IMR-90 (cell line): ENCODE results near the gene SV2B. TPM values are rescaled to one million over a fixed set of nuclear protein-coding genes. Genes with fewer than 3 reads are reported as not detected.

Experiments
- ATAC-seq: fragments of 200-7000 bp; cut with Tn5 transposase; 2 replicates; pipeline ENCODE4 v1.9.1; 2020; ENCODE audit warnings: low read depth, mild to moderate bottlenecking, moderate library complexity
- BruUV-seq: library from RNA; stranded (reverse); fragments of 400-500 nt; replicated peaks from 2 replicates; lab custom pipeline; 2021; lab: Mats Ljungman, UMichigan
- CTCF ChIA-PET: fragments of 300-600 bp; formaldehyde crosslinking; extraction: SDS; loops from one replicate; lab custom pipeline; 2021; ENCODE audit warnings: antibody characterized with exemption; lab: Yijun Ruan, JAX
- POLR2A ChIA-PET: fragments of 300-600 bp; sonication (Branson Sonifier 250); formaldehyde crosslinking; loops from one replicate; lab custom pipeline; 2022; ENCODE audit warnings: antibody characterized with exemption; ENCODE audit not compliant: unreplicated experiment; lab: Charles Lee
- DNase-seq: peaks from one replicate; pipeline ENCODE4 v3.0.0; 2013
- H2AFZ ChIP-seq: replicated peaks from 2 replicates; pipeline ENCODE3; 2013; ENCODE audit warnings: low read length, mild to moderate bottlenecking; ENCODE audit not compliant: poor library complexity
- H2AK5ac ChIP-seq: 2 replicates; pipeline ENCODE4 v1.6.1; 2013; ENCODE audit warnings: low read depth, low read length, inconsistent platforms
- H2AK9ac ChIP-seq: replicated peaks from 2 replicates; pipeline ENCODE3; 2013; ENCODE audit warnings: mild to moderate bottlenecking, low read depth, low read length, moderate library complexity; ENCODE audit not compliant: poor library complexity
- H2BK120ac ChIP-seq: 2 replicates; pipeline ENCODE4 v1.6.1; 2013; ENCODE audit warnings: low read depth, low read length, inconsistent platforms
- H2BK15ac ChIP-seq: 3 replicates; pipeline ENCODE4 v1.6.1; 2013; ENCODE audit warnings: low read depth, low read length, inconsistent platforms
- H2BK20ac ChIP-seq: 2 replicates; pipeline ENCODE4 v1.6.1; 2013; ENCODE audit warnings: low read depth, mild to moderate bottlenecking, inconsistent platforms, low read length, moderate library complexity
- H2BK5ac ChIP-seq: 2 replicates; pipeline ENCODE4 v1.6.1; 2013; ENCODE audit warnings: mild to moderate bottlenecking, low read depth, low read length, inconsistent platforms; ENCODE audit not compliant: poor library complexity, severe bottlenecking
- H3K14ac ChIP-seq: replicated peaks from 2 replicates; pipeline ENCODE4 v1.6.1; 2013; ENCODE audit warnings: low read depth, low read length, inconsistent platforms
- H3K18ac ChIP-seq: 2 replicates; pipeline ENCODE4 v1.6.1; 2013; ENCODE audit warnings: low read depth, low read length, control low read depth
- H3K23ac ChIP-seq: 2 replicates; pipeline ENCODE4 v1.6.1; 2013; ENCODE audit warnings: low read depth, low read length, inconsistent platforms
- H3K27ac ChIP-seq: 2 replicates; pipeline ENCODE4 v1.5.1; 2013; ENCODE audit warnings: mild to moderate bottlenecking, control low read depth, low read length; ENCODE audit not compliant: insufficient read depth
- H3K27me3 ChIP-seq: 2 replicates; pipeline ENCODE4 v1.6.1; 2013; ENCODE audit warnings: low read length; ENCODE audit not compliant: control insufficient read depth, insufficient read depth
- H3K36me3 ChIP-seq: 2 replicates; pipeline ENCODE4 v1.6.1; 2013; ENCODE audit warnings: low read length, mixed read lengths; ENCODE audit not compliant: control insufficient read depth, insufficient read depth
- H3K4ac ChIP-seq: 2 replicates; pipeline ENCODE4 v1.6.1; 2013; ENCODE audit warnings: low read depth, low read length, inconsistent platforms
- H3K4me1 ChIP-seq: 2 replicates; pipeline ENCODE4 v1.6.1; 2013; ENCODE audit warnings: low read length, mixed read lengths; ENCODE audit not compliant: control insufficient read depth, insufficient read depth
- H3K4me2 ChIP-seq: 2 replicates; pipeline ENCODE4 v1.6.1; 2013; ENCODE audit warnings: low read depth, mild to moderate bottlenecking, control low read depth, low read length, moderate library complexity
- H3K4me3 ChIP-seq: 2 replicates; pipeline ENCODE4 v1.5.1; 2013; ENCODE audit warnings: low read depth, mild to moderate bottlenecking, control low read depth, low read length, moderate library complexity; ENCODE audit not compliant: insufficient read depth
- H3K56ac ChIP-seq: 2 replicates; pipeline ENCODE4 v1.6.1; 2013; ENCODE audit warnings: low read length, inconsistent platforms; ENCODE audit not compliant: insufficient read depth; ENCODE audit errors: extremely low read depth
- H3K79me1 ChIP-seq, 2 experiments: 2 replicates each; pipeline ENCODE4 v1.6.1; 2013; ENCODE audit warnings: low read length in 2 of 2, inconsistent platforms in 1 of 2, low read depth in 1 of 2
- H3K9ac ChIP-seq: 2 replicates; pipeline ENCODE4 v1.6.1; 2013; ENCODE audit warnings: low read depth, low read length, control low read depth
- H3K9me1 ChIP-seq: 2 replicates; pipeline ENCODE4 v1.6.1; 2013; ENCODE audit warnings: low read length, inconsistent platforms; ENCODE audit not compliant: insufficient read depth
- H3K9me3 ChIP-seq: 2 replicates; pipeline ENCODE4 v1.6.1; 2013; ENCODE audit warnings: low read length; ENCODE audit not compliant: control insufficient read depth, insufficient read depth
- H4K20me1 ChIP-seq: 2 replicates; pipeline ENCODE4 v1.6.1; 2013; ENCODE audit warnings: low read length, inconsistent platforms; ENCODE audit not compliant: insufficient read depth
- H4K5ac ChIP-seq: 2 replicates; pipeline ENCODE4 v1.6.1; 2013; ENCODE audit warnings: mild to moderate bottlenecking, low read depth, low read length, control low read depth
- H4K8ac ChIP-seq, 2 experiments: 2 replicates each; pipeline ENCODE4 v1.6.1; 2013; ENCODE audit warnings: low read depth in 2 of 2, low read length in 2 of 2, control low read depth in 1 of 2, inconsistent platforms in 1 of 2
- H4K91ac ChIP-seq: 2 replicates; pipeline ENCODE4 v1.6.1; 2013; ENCODE audit warnings: low read depth, low read length, inconsistent platforms; ENCODE audit not compliant: insufficient read depth
- BHLHE40 ChIP-seq: fragments of 150-350 bp; IDR thresholded peaks from 2 replicates; pipeline ENCODE4 v1.6.1; 2016; ENCODE audit warnings: mild to moderate bottlenecking, low read depth, low read length
- CEBPB ChIP-seq: IDR thresholded peaks from 2 replicates; pipeline ENCODE4 v1.6.1; 2012; ENCODE audit warnings: low read depth, low read length, improper control_type of control experiment
- CHD1 ChIP-seq: IDR thresholded peaks from 2 replicates; pipeline ENCODE4 v1.6.1; 2012; ENCODE audit warnings: low read depth, low read length, improper control_type of control experiment
- CTCF ChIP-seq: conservative IDR thresholded peaks from 2 replicates; pipeline ENCODE4 v1.5.1; 2012; ENCODE audit warnings: mild to moderate bottlenecking, low read depth, low read length, improper control_type of control experiment
- ELK1 ChIP-seq: fragments of 150-350 bp; IDR thresholded peaks from 2 replicates; pipeline ENCODE4 v1.6.1; 2016; ENCODE audit warnings: low read depth, mild to moderate bottlenecking, low read length, moderate library complexity, borderline replicate concordance
- FOS ChIP-seq: fragments of 150-350 bp; IDR thresholded peaks from 2 replicates; pipeline ENCODE4 v1.6.1; 2016; ENCODE audit warnings: low read depth, low read length
- MAFK ChIP-seq: IDR thresholded peaks from 2 replicates; pipeline ENCODE4 v1.6.1; 2012; ENCODE audit warnings: low read depth, low read length, improper control_type of control experiment
- MAZ ChIP-seq: IDR thresholded peaks from 2 replicates; pipeline ENCODE4 v1.6.1; 2012; ENCODE audit warnings: low read depth, mild to moderate bottlenecking, low read length, improper control_type of control experiment, moderate library complexity, borderline replicate concordance
- MXI1 ChIP-seq: IDR thresholded peaks from 2 replicates; pipeline ENCODE4 v1.6.1; 2012; ENCODE audit warnings: low read depth, mild to moderate bottlenecking, low read length, moderate library complexity, borderline replicate concordance
- NFE2L2 ChIP-seq: fragments of 150-350 bp; IDR thresholded peaks from 2 replicates; pipeline ENCODE4 v1.6.1; 2016; ENCODE audit warnings: low read depth, mild to moderate bottlenecking, low read length
- POLR2A ChIP-seq: IDR thresholded peaks from 2 replicates; pipeline ENCODE4 v1.6.1; 2012; ENCODE audit warnings: mild to moderate bottlenecking, low read depth, low read length
- RAD21 ChIP-seq: IDR thresholded peaks from 2 replicates; pipeline ENCODE4 v1.6.1; 2012; ENCODE audit warnings: low read length, improper control_type of control experiment
- RCOR1 ChIP-seq: IDR thresholded peaks from 2 replicates; pipeline ENCODE4 v1.6.1; 2012; ENCODE audit warnings: mild to moderate bottlenecking, low read length, improper control_type of control experiment; ENCODE audit not compliant: insufficient replicate concordance
- RFX5 ChIP-seq: IDR thresholded peaks from 2 replicates; pipeline ENCODE4 v1.8.0; 2012; ENCODE audit warnings: low read depth, mild to moderate bottlenecking, low read length, moderate library complexity
- SMC3 ChIP-seq: fragments of 150-350 bp; IDR thresholded peaks from 2 replicates; pipeline ENCODE4 v1.6.1; 2016; ENCODE audit warnings: low read depth, mild to moderate bottlenecking, antibody characterized with exemption, low read length, moderate library complexity
- USF2 ChIP-seq: fragments of 150-350 bp; IDR thresholded peaks from 2 replicates; pipeline ENCODE4 v1.6.1; 2017; ENCODE audit warnings: mild to moderate bottlenecking, antibody characterized with exemption, low read length, low read depth
- WGBS, 2 experiments: methylation state at CpG; one replicate each; pipeline versions ENCODE4 v1.1.5 to v1.1.7; 2013; ENCODE audit warnings: missing lambda C conversion rate in 2 of 2; ENCODE audit not compliant: insufficient read length in 1 of 2; ENCODE audit errors: extremely low coverage in 2 of 2; 5-methylcytosine and 5-hydroxymethylcytosine counted together
- dilution Hi-C: fragments of 300-500 bp; cut with HindIII; formaldehyde crosslinking; loops from one replicate; pipeline ENCODE4 v1.14.3; 2018; ENCODE audit warnings: low sequenced_read_pairs; ENCODE audit not compliant: unreplicated experiment
- in situ Hi-C: fragments of 300-500 bp; cut with MboI; formaldehyde crosslinking; loops from 3 replicates; pipeline ENCODE4 v1.14.3; 2019; ENCODE audit warnings: low sequenced_read_pairs, inconsistent platforms, mixed read lengths
- intact Hi-C: fragments of 100-400 bp; cut with micrococcal nuclease; formaldehyde crosslinking; loops from 2 replicates; pipeline ENCODE4 v1.10.0; 2022
- polyA plus RNA-seq, 3 experiments: library from polyadenylated mRNA; depleted of rRNA; stranded (reverse); fragments of >200 nt; gene quantifications; 2 replicates each; pipeline ENCODE4 v1.2.3, GENCODE V29; 2012; ENCODE audit warnings: low replicate concordance in 1 of 3
- total RNA-seq: library from RNA; depleted of rRNA; stranded (reverse); fragments of >200 nt; gene quantifications from 2 replicates; pipeline ENCODE4 v1.2.3, GENCODE V29; 2012

SV2B gene
- total and polyA plus RNA-seq, 2 of the 4 experiments (the other 2 are of a cell fraction) = not detected

GRCh38 chr15:91231703-91232102 lies 131.6 kb downstream of the SV2B start:
- 0% methylated on average over 1 of the region's 6 CpGs; no CpG with 5 or more reads in 1 of the 2 experiments for WGBS, 2 experiments
- in situ Hi-C loops = no loop called here

More at GRCh38 chr15:91231703-91232102, 131.6 kb downstream of the SV2B start:
- Histone ChIP-seq H2BK15ac (no peak overlapping the region), H2AK9ac (no peak overlapping the region), H3K79me1 (no peaks in the 10 kb centered on the region), H3K4me1 (no peaks in the 10 kb centered on the region), H3K4ac (no peak overlapping the region), H3K23ac (no peak overlapping the region), H3K36me3 (no peaks in the 10 kb centered on the region), H3K4me3 (no peak overlapping the region), H4K8ac (no peak overlapping the region), H3K56ac (no peak overlapping the region), H4K5ac (no peak overlapping the region), H2BK5ac (no peak overlapping the region), H3K4me2 (no peak overlapping the region), H2BK20ac (no peak overlapping the region), H3K9ac (no peak overlapping the region), H3K18ac (no peak overlapping the region), H2AK5ac (no peak overlapping the region), H2BK120ac (no peak overlapping the region), H4K91ac (no peak overlapping the region), H3K14ac (no peak overlapping the region), H2AFZ (no peak overlapping the region), H3K27me3 (no peaks in the 10 kb centered on the region; the same call in 1 of the 2 replicates), H3K9me1 (no peaks in the 10 kb centered on the region), H4K20me1 (no peaks in the 10 kb centered on the region), H3K9me3 (no peaks in the 10 kb centered on the region), H3K27ac (no peak overlapping the region)
- ChIA-PET POLR2A (no interaction called here), CTCF (interaction anchor here (1.1 kb wide), 1 partner anchor 176 kb away, joined by 3 read pairs; no protein-coding TSS in a partner anchor)
- ATAC-seq (no peak), DNase-seq (no peak)
- no TSS peak for BruUV-seq
- dilution Hi-C loops = no loop called here
- intact Hi-C loops = no loop called here
- TF ChIP-seq CEBPB (no peak), FOS (no peak), MAZ (no peak), CTCF (no peak), BHLHE40 (no peak), NFE2L2 (no peak), CHD1 (no peak), SMC3 (no peak), RCOR1 (no peak), USF2 (no peak), RFX5 (no peak), MXI1 (no peak), POLR2A (no peak), MAFK (no peak), ELK1 (no peak), RAD21 (no peak)
